ENCODE data around the gene RARRES2. TPM values are rescaled to one million over a fixed set of nuclear protein-coding genes. Genes with fewer than 3 reads are reported as not detected.

Gene RARRES2
- total and polyA plus RNA-seq, 2 of the 13 experiments (the other 11 are each of a cell fraction or from before 2014, with no cell fraction given): 134 to 172 TPM

GRCh38 chr7:150378853-150379440 is 37.5 kb upstream of the RARRES2 start, which contains the start of gene ZNF775 (continued):
- peak in 1 of 2 experiments; percentile 37; a peak in 2 of 4 replicates for TF ChIP-seq NR2F1 (CRISPR knock-in tag; IDR thresholded peaks at IDR 0.05)
- TF ChIP-seq ZNF891 (CRISPR knock-in tag; IDR thresholded peaks at IDR 0.05): no peak
- TF ChIP-seq TAF1 (CRISPR knock-in tag; IDR thresholded peaks at IDR 0.05): peak; percentile 77
- TF ChIP-seq ZNF607 (CRISPR knock-in tag; IDR thresholded peaks at IDR 0.05; ENCODE audit: borderline replicate concordance): no peak
- TF ChIP-seq ZC3H4 (CRISPR knock-in tag; IDR thresholded peaks at IDR 0.05; ENCODE audit: borderline replicate concordance): 0 out of 2 replicates have a peak, but pooled peaks have one; percentile 24
- no peak for TF ChIP-seq ZNF260 (CRISPR knock-in tag; IDR thresholded peaks at IDR 0.05; ENCODE audit: borderline replicate concordance, low read depth)
- TF ChIP-seq MAX (IDR thresholded peaks at IDR 0.05): peak; percentile 79
- TF ChIP-seq ZNF644 (CRISPR knock-in tag; IDR thresholded peaks at IDR 0.05; ENCODE audit: low read depth): no peak
- no peak for TF ChIP-seq MIER2 (CRISPR knock-in tag; IDR thresholded peaks at IDR 0.05)
- no peak for TF ChIP-seq ZNF10 (CRISPR knock-in tag; IDR thresholded peaks at IDR 0.05; ENCODE audit: borderline replicate concordance, low read depth)
- TF ChIP-seq POLR2AphosphoS5 (IDR thresholded peaks at IDR 0.05; ENCODE audit: low read depth, low read length): peak; percentile 78
- TF ChIP-seq KDM6A (CRISPR knock-in tag; IDR thresholded peaks at IDR 0.05; ENCODE audit: low read depth): no peak
- TF ChIP-seq ARNT (IDR thresholded peaks at IDR 0.05): no peak
- TF ChIP-seq ZNF329 (CRISPR knock-in tag; IDR thresholded peaks at IDR 0.05; ENCODE audit: low read depth): peak; percentile 43; the same call in 1 of the 2 replicates
- TF ChIP-seq ZNF441 (CRISPR knock-in tag; IDR thresholded peaks at IDR 0.05; ENCODE audit: borderline replicate concordance): no peak
- peak in 1 of 2 experiments; percentile 46; a peak in 1 of 4 replicates for TF ChIP-seq HMGXB4 (CRISPR knock-in tag; IDR thresholded peaks at IDR 0.05; ENCODE audit: borderline replicate concordance in 1 of 2, low read depth in 1 of 2)
- TF ChIP-seq TFAP4 (IDR thresholded peaks at IDR 0.05; ENCODE audit: borderline replicate concordance, low read depth): no peak
- TF ChIP-seq RFXAP (CRISPR knock-in tag; IDR thresholded peaks at IDR 0.05; ENCODE audit: borderline replicate concordance): peak; percentile 58; the same call in 1 of the 2 replicates
- peak; percentile 26; the same call in 1 of the 2 replicates for TF ChIP-seq ZNF546 (CRISPR knock-in tag; conservative IDR thresholded peaks at IDR 0.05)
- peak; percentile 60; the same call in 1 of the 2 replicates for TF ChIP-seq MYC (CRISPR knock-in tag; IDR thresholded peaks at IDR 0.05; ENCODE audit: borderline replicate concordance)
- TF ChIP-seq ZNF770 (CRISPR knock-in tag; IDR thresholded peaks at IDR 0.05): no peak
- TF ChIP-seq PAF1 (CRISPR knock-in tag; IDR thresholded peaks at IDR 0.05): no peak
- TF ChIP-seq ZBTB46 (CRISPR knock-in tag; IDR thresholded peaks at IDR 0.05; ENCODE audit: borderline replicate concordance): no peak; the same call in 1 of the 2 replicates

Data from HepG2 (cell line).